GM18498 (cell line): ENCODE results near the gene FAM193A.
"Not testable (repeated sequence)": the region's sequence is repeated elsewhere in the genome, so short reads cannot be mapped to it uniquely, and the experiment has no call there.

Experiments used
- ATAC-seq: cut with Tn5 transposase; IDR thresholded peaks from one replicate; pipeline ENCODE4 v1.9.1; 2021; ENCODE audit warnings: mild to moderate bottlenecking, moderate library complexity; ENCODE audit not compliant: unreplicated experiment

The FAM193A gene

DNA sequence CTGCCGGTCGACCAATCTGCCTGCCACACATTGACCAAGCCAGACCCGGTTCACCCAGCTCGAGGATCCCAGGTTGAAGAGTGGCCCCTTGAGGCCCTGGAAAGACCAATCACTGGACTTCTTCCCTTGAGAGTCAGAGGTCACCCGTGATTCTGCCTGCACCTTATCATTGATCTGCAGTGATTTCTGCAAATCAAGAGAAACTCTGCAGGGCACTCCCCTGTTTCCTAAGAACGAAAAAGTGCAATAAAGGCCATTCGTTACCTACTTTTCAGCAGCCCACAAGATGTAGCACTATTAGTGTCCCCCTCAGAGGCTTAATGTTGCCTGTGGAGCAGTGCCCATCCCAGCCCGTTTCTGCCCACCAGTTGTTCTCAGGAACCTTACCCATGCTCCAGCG lies 22.3 kb upstream of the FAM193A start:
- not testable (repeated sequence) for ATAC-seq

DNA sequence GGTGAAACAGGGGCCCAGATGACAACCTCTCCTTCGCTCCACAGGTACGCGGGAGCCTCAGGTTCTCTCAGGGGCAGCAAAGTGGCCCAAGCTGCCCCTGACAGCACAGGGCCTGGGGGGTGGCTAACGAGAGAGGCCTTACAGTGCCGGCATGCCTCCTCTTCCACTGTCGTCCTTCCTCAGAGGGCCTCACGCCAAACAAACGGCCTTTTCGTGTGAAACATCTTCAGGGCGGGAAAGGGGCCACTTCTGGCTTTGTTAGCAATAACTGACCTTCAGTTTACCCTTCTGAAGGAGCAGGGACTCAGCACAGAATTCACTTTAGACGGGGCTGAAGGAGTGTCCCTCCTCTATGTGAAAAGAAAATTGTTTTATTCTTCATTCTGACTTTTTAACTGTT lies 21.5 kb upstream of the FAM193A start:
- ATAC-seq = not testable (repeated sequence)

DNA sequence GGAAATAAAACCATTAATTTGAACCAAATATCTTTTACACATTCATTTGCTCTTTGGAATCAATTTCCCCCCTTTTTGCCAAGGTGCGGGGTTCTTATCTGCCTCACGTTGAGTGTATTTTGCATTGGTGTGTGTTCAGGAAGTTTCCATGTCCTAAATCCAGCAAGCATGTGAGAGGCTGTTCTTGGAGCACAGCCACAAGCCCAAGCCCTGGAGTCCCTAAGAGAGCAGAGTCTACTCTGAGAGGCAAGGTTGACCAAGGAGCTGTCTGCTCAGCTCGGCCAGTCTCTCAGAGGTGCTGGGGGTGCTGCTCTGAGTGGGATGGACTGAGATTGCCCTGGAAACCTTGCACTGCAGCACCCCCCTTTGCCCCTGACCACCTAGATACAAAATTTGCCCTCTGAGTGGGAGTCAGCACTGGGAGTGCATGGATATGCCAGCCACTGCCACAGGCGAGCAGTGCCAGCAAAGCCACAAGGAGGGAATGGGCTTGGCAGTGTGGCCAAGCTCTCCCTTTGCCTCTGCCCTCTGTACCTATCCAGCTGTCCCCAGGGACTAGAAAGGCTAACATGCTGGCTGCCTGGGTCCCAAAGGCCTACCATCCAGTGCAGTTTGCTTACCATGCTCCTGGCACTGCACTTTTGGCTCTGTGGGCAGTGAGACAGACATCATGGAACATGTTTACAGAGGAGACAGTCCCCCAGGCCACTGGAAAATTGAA lies 20.5 kb upstream of the FAM193A start:
- ATAC-seq = no peak

DNA sequence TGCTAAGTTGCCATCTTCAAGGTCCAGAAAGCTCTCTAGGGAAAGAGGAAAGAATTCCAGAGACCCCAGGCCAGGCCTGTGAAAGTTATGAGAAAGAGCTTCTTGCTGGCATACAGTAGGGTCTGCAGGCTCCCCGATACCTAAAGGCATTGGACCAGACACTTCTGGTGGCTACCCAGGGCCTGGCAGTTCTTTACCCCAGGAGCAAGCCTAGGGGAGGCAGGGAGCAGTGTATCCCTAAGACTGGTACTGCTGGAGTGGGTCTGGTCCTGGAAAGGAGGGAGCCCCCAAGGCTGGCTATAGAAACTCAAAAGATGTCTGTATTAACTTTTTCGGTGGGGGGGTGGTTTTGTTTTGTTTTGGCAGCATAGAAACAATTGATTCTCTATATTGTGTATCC lies 19.8 kb upstream of the FAM193A start:
- no peak for ATAC-seq

DNA sequence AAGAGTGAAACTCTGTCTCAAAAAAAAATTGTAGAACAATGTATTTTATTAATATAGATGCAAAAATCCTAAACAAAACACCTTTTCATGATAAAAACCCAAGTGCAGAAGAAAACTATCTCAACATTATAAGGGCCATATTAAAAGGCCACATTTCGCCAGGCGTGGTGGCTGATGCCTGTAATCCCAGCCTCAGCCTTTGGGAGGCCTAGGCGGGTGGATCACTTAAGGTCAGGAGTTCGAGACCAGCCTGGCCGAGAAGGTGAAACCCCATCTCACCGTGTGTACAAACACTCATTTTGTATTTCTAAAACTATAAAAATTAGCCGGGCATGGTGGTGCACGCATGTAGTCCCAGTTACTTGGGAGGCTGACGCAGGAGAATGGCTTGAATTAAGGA lies 9.9 kb upstream of the FAM193A start:
- no peak for ATAC-seq

DNA sequence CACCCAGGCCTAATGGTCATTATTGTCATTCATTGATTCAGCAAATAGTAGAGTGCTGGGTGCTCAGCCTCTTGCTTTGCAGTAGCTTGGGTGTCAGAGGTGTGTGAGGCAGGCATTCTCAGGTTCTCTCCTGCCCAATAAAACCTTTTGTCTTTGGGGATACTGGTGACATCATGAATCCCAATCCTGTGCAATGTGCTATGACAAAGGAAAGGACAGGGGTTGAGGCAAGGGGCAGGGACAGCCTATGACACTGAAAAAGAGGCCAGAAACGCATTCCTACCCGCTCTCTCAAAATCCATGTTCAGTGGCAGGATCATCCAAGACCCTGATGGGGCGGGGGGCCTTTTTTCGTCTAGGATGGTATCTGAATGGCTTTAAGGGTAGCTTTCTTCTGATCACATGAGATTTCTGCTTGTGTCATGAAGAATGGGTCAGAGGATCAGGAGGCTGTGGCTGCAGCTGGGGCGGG lies 1.5 kb upstream of the FAM193A start:
- ATAC-seq = no peak

DNA sequence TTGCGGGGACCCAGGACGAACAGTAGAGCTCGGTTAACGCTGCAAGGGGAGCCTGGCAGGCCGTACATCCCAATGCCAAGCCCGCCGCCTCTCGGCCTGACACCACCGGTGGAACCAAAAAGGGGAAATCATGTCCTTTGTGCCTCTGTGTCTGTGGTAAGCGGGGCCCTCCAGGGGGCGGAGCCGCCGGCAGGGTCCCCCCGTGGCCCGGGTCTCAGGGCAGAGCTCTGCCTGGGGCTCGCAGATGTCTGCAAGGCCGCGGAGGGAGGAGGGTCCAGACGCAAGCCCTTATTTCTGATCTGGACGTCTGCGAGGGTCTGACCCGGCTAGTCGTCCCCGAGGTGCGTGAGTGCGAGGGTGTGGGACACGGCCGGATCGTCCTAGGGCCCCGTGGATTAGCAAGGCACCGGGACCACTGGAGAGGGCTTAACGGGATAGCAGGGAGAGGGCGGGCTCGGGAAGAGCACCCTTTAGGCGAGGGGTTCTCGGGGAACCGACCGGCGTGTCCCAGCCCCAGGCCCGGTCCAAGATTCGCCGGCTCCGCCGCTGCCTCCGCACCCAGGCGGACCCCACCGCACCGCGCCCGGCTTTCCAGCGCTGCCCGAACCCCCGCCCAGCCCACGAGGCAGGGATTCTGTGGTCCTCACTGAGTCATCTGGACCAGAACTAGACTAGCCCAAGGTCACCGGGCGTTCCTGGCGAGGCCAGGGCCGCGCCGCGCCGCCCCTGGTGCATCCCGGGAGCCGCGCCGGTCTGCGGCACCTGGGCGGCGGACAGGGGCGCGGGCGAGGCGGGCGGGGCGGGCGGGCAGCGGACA lies 863 bp upstream of the FAM193A start:
- ATAC-seq = peak; percentile 5

DNA sequence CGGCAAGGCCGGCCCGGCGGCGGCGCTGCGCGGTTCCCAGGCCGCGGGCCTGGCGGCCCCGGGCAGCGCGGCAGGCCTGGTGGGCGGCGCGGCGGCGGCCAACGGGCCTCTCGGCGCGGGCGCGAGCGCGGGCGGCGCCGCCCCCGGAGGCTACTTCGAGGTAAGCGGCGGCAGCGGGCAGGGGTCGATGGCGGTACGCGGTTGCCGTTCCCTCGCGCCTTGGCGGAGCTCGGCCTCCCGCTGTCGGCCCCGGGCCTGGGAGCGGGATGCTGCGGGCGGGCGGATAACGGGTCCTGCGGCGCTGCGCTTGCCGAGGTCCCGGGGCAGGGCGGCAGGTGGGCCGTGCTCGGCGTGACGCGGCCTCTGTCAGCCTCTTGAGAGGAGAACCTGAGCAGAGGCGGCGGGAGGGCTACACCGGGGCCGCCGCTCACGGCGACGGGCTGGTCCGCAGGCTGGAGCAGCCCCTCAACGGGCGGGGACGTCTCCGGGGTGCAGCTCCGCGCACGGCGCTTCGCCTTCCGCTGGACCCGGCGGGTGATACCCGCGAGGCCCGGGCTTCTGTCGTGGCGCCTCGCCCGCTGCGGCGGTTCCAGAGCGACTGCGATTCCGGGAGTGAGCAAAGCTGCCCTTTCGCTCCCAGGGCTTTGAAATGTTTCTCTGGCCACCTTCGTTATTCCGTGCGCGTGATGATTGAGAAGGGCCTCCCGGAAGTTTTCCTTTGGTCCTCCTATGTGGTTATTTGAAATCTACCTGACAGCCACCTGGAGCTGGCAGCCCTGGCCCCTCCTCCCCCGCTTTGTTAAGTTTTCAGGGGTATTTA lies 774 bp downstream of the FAM193A start:
- ATAC-seq = peak; percentile 32

DNA sequence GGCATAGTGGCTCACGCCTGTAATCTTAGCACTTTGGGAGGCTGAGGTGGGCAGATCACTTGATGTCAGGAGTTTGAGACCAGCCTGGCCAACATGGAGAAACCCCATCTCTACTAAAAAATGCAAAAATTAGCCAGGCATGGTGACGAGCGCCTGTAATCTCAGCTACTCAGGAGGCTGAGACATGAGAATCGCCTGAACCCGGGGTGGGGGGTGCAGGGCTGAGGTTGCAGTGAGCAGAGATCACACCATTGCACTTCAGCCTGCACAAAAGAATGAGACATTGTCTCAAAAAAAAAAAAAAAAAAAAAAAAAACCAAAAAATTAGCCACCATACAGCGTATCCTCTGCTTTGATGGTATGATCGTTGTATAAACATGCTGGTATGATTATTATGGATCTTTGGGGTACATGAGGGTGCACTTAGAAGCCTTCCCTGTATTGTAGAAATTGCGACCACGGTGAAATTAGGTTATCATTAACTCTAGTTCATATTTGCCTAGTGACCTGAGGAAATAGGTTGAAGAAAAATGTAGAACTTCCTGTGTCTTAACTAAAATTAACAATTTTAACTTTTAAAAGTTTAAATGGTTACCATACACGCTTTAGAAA lies 7.2 kb downstream of the FAM193A start:
- not testable (repeated sequence) for ATAC-seq

DNA sequence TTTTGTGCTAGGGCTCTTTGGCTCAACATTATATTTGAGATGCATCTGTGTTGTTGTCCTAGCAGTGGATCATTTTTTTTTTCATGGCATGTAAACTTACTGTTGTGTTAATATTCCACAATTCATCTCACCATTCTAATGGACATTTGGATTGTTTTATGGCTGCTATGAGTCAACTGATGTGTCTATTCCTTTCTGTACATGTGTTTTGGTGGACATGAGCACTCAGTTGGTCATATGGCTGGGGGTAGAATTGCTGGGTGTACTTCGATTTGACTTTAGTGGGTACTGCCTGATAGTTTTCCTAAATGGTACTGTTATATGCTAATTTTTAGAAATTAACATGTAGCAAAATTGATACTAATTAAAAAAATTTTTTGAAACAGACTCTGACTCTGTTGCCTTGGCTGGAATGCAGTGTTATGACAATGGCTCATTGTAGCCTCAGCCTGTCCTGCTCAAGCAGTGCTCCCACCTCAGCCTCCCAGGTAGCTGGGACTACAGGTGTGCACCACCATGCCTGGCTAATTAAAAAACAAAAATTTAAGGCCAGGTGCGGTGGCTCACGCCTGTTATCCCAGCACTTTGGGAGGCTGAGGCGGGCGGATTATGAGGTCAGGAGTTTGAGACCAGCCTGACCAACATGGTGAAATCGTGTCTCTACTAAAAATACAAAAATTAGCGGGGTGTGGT lies 9.0 kb downstream of the FAM193A start:
- no peak for ATAC-seq

DNA sequence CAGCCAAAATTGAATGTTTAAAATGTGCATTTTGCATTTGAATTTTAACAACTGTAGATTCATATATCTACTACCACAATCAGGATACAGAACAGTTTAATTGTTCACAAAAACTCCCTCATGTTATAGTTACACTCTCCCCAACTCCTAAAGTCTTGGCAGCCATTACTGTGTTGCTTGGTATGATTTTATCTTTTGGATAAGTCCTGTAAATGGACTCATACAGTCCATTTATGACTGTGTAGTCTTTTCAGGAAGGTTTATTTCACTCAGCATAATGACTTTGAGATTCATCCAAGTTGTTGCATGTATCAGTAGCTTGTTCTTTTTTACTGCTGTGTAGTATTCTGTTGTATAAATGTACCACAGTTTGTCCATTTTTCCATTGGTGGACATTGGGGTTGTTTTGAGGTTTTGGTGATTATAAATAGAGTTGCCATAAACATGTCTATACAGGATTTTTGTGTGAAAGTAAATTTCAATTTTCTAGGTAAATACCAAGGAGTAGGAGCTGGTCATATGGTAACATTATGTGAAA lies 9.9 kb downstream of the FAM193A start:
- no peak for ATAC-seq

DNA sequence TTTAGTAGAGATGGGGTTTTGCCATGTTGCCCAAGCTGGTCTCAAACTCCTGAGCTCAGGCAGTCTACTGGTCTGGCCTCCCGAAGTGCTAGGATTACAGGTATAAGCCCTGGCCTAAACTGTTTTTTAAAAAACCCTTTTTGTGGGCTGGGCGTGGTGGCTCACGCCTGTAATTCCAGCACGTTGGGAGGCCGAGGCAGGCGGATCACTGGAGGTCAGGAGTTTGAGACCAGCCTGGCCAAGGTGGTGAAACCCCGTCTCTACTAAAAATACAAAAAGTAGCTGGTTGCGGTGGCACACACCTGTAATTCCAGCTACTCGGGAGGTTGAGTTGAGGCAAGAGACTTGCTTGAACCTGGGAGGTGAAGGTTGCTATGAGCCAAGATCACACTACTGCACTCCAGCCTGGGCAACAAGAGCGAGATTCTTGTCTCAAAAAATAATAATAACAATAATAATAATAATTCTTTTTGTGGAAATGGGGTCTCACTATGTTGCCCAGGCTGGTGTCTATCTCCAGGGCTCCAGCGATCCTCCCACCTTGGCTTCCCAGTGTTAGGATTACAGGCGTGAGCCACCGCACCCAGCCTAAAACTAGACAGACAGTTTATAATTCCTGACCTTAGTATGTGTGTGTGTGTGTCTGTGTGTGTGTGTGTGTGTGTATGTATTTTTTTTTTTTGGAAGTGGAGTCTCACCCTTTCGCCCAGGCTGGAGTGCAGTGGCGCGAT lies 10.7 kb downstream of the FAM193A start:
- not testable (repeated sequence) for ATAC-seq

DNA sequence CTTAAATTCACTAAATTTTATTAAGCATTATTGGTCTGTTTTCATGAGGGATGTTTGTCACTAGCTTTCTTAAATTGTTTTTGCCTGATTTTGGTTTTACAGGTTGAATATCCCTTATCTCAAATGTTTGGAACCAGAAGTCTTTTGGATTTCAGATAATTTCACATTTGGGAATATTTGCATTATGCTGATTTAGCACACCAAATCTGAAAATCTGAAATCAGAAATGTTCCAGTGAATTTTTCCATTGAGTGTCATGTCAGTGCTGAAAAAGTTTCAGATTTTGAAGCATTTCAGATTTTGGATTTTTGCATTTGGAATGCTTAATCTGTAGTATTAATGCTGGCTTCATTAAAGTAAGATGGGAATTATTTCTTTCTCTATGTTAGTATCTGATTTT lies 14.7 kb downstream of the FAM193A start:
- ATAC-seq = no peak

DNA sequence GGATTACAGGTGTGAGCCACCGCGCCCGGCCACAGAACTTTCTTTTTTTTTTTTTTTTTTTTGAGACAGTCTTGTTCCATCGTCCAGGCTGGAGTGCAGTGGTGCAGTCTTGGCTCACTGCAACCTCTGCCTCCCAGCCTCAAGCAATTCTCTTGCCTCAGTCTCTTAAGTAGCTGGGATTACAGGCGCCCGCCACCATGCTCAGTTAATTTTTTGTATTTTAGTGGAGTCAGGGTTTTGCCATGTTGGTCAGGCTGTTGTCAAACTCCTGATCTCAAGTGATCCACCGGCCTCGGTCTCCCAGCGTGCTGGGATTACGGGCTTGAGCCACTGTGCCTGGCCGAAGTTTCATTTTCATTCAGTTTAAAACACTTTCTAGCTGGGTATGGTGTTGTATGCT lies 16.4 kb downstream of the FAM193A start:
- no peak for ATAC-seq

DNA sequence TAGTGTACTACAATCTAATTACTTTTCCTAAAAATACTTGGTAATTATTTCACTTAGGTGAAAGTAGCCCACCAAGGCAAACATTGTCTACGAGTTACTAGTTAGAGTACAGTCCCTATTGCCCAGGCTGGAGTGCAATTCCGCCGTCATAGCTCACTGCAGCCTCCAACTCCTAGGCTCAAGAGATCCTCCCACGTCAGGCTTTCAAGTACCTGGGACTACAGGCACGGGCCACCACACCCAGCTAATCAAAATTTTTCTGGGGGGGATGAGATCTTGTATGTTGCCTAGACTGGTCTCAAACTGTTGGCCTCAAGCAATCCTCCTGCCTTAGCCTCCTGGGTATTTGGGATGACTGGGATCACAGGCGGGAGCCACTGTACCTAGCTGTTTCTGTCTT lies 21.9 kb downstream of the FAM193A start:
- ATAC-seq = no peak

DNA sequence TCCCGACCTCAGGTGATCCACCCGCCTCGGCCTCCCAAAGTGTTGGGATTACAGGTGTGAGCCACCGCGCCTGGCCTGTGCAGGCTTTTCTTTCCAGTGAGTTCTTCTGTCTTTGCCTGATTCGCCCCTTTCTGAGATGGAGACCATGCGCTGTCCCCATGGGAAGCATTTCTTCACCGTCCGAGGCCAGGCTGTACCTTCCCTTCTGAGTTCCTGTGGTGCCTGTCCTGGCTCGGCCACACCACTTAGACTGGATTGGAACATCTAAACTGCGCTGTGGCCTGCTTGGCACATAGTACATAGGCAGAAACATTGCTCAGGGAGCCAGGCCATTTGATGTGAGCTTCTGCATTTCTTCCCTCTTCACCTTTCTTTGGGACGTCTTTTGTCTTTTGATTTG lies 23.7 kb downstream of the FAM193A start:
- ATAC-seq = no peak

DNA sequence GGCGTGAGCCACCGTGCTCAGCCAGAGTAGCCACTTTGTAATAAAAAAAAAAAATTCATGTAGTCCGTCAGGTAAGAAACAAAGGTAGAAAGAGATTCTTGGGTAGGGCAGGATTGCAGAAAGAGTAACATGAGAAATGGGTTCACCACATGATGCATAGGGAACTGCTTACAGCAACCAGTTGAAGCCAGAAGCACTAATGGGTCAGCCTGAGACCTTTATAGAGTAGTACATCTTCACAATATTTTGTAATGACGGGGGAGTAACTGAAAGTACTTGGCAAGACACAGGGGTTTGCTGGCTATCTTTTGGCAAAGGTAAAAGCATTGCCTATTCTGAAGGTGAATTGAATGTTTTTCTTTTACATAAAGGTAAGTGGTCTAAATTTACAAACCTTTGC lies 29.1 kb downstream of the FAM193A start:
- no peak for ATAC-seq

DNA sequence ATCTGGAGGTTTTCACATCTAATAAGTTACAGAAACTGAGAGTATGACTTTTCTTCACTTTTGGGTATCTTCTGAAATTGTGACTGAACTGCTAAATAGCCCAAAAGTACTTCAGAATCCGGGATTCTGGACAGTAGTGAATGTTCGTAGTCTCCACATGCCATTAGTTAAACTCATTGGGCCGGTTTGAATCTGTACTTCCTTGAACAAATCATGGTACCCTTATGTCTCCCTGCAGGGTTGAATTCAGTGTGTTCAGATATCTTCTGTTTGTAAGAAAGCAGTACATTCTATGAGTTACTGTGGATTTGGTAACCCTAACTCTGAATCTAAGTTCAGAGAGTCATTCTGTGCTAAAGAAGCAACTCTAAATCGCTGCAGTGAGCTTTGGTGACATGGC lies 33.6 kb downstream of the FAM193A start:
- no peak for ATAC-seq

DNA sequence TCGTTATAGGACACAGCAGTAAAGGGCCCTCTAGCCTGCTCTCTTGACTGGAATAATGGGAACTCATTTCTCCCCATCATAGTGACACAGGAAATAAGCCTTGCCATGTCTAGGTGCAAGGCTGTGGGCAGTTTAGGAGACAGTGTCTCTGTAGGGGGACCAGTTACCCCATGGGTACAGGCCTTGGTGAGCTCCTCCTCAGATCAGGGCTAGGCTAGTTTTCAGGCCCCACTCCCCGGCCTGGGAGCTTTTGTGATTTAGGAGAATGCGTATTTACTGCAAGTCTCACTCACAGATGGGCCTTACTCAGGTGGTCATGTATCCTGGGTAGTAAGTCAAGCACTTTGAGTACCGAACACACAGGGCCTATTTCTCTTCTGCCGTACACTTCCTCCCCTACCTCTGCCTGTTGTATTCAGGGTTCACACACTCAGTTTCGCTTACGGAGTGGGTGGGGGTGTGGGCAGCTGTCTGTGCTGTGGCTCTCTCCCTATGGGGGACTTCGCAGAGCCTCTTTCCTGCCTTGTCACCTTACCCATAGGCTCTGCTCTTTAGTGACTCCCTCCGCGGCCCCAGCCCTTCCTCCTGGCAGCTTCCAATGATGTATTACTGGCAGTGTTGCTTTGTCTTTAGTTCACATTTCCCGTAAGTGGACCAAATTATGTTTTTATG lies 34.2 kb downstream of the FAM193A start:
- peak; percentile 85 for ATAC-seq
